Adipocyte (in vitro differentiated cells): ENCODE measurements around the gene TSHB.

Experiments used
- DNase-seq: peaks from one replicate; pipeline ENCODE4 v3.0.0-alpha.2; 2015; ENCODE audit warnings: low read depth
- H3K27me3 ChIP-seq: replicated peaks from 2 replicates; pipeline ENCODE4 v1.7.0; 2013; ENCODE audit warnings: mild to moderate bottlenecking, low read length, moderate library complexity; ENCODE audit not compliant: control insufficient read depth, insufficient read depth
- H3K36me3 ChIP-seq: 2 replicates; pipeline ENCODE4 v1.7.0; 2013; ENCODE audit warnings: low read length, mild to moderate bottlenecking, moderate library complexity; ENCODE audit not compliant: control insufficient read depth, insufficient read depth, severe bottlenecking
- H3K4me1 ChIP-seq: 2 replicates; pipeline ENCODE4 v1.7.0; 2013; ENCODE audit warnings: mild to moderate bottlenecking, low read length, moderate library complexity; ENCODE audit not compliant: control insufficient read depth, insufficient read depth
- H3K4me3 ChIP-seq: 2 replicates; pipeline ENCODE4 v1.7.0; 2013; ENCODE audit warnings: mild to moderate bottlenecking, low read length, moderate library complexity
- H3K9ac ChIP-seq: 2 replicates; pipeline ENCODE4 v1.7.0; 2013; ENCODE audit warnings: mild to moderate bottlenecking, low read length, moderate library complexity
- H3K9me3 ChIP-seq: 2 replicates; pipeline ENCODE4 v1.7.0; 2013; ENCODE audit warnings: mild to moderate bottlenecking, low read length, moderate library complexity; ENCODE audit not compliant: control insufficient read depth

The TSHB gene

DNA sequence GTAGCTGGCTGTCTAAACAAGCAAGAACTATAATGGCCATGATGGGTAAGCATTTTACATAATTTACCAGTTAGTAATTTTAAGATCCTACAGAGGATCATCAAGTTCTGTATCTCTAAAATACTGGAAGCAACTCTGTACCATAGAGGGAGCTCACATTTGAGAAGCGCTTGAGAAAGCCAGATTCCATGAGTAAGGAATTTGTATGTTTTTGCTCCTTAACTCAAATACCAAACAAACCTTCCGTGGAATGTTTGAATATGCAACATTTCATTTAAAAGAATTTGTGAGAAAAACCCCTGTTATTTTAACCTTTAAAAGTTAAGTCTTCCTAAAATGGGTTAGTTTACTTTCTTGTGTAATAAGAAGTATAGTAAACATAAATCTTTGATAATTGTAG lies 2.0 kb downstream of the TSHB start:
- peaks cover 17% of the 10 kb centered on the region for H3K4me1 ChIP-seq
- no peaks in the 10 kb centered on the region for H3K36me3 ChIP-seq
- no peak overlapping the region for H3K9ac ChIP-seq
- H3K4me3 ChIP-seq, result no peak overlapping the region
- no peaks in the 10 kb centered on the region for H3K9me3 ChIP-seq
- no peaks in the 10 kb centered on the region for H3K27me3 ChIP-seq
- DNase-seq, result peak; percentile 68

DNA sequence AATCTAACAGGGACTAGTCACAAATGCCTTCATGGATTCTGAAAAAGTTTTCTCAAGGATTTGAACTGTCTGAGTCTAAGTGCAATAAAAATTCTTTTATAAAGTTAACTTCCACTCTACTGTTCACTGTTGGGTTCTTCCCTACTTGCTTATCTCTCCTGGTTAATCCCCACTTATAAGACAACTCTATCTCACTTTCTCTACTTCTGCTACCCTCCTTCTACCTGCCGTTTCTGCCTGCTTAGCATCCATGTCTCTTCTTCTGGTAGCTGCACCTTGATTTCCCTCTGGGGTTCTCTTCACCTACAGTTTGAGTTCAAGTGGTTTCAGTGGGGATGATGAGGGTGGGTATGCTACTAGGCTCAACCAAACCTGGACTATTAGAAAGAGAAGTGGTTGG lies 6.0 kb downstream of the TSHB start:
- H3K9me3 ChIP-seq, result no peaks in the 10 kb centered on the region
- no peak overlapping the region for H3K4me3 ChIP-seq
- DNase-seq, result no peak
- H3K4me1 ChIP-seq, result no peaks in the 10 kb centered on the region
- H3K36me3 ChIP-seq, result no peaks in the 10 kb centered on the region
- H3K9ac ChIP-seq, result no peak overlapping the region
- H3K27me3 ChIP-seq, result no peaks in the 10 kb centered on the region

DNA sequence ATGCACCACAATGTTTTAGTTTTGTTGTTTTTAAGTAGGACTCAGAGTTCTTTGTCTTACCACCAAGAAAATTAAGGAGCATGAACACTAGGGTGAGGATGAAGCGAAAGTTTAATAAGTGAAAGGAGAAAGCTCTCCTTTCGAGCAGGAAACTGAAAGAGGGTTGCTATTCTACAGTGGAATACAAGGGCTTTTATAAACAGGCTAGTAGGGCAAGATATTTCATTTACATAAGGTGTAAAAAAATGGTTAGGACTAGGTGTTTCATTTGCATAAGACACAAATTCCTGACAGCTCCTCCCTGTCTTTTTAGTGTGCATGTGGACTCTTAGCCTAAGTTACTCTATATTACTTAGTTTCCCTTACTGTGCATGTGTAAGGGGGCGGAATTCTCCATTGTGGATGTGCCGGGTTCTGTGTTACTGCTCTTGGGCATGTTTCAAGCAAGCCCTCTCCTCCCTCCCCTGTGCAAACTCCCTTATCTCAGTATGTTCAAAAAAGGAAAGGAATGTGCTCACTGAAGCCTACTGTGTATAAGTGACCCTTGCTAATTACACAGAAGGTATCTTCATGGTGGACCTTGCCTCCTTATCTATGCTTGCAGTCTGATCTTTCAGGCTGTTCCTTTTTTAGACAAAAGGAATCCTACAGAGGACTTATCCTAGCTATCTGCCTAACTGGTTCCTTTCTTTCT lies 7.3 kb downstream of the TSHB start:
- no peaks in the 10 kb centered on the region for H3K9me3 ChIP-seq
- no peak overlapping the region for H3K9ac ChIP-seq
- no peaks in the 10 kb centered on the region for H3K36me3 ChIP-seq
- no peak for DNase-seq
- H3K4me1 ChIP-seq, result no peaks in the 10 kb centered on the region
- H3K4me3 ChIP-seq, result no peak overlapping the region
- no peaks in the 10 kb centered on the region for H3K27me3 ChIP-seq

DNA sequence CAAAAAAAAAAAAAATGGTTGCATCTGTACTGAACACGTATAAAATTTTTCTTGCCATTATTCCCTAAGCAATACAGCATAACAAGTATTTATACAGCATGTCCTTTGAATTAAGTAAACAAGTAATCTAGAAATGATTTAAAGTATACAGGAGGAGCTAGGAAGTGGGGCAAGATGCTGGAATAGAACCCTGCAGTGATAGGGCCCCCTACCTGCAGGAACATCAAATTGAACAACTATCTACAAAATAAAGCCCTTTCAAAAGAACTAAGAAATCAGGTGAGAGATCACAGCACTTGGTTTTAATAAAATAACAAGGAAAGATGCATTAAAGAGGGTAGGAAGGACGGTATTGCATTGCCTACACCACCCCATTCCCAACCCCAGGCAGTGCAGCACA lies 10.9 kb downstream of the TSHB start:
- Histone ChIP-seq H3K9me3 (no peaks in the 10 kb centered on the region), H3K4me1 (no peaks in the 10 kb centered on the region), H3K4me3 (no peak overlapping the region), H3K36me3 (no peaks in the 10 kb centered on the region), H3K9ac (no peak overlapping the region), H3K27me3 (no peaks in the 10 kb centered on the region)
- DNase-seq, result no peak

DNA sequence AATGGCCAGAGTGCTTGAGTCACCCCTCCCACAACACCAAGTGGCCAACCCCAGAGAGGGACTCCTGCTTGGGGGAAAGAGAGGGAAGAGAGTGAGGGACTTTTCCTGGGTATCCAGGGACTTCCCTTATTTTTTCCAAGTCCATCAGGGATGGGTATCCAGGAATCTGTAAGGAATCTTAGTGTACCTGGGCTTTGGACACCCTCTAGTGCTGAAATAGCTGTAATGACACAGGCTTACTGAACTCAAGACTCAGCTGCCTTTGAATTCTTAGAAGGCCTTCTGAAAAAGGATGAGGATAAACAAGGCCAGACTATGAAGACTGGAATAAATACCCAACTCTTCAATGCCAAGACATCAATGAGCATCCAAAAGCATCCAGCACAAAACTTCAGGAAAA lies 12.0 kb downstream of the TSHB start:
- Histone ChIP-seq H3K9me3 (peaks cover 3% of the 10 kb centered on the region), H3K36me3 (no peaks in the 10 kb centered on the region), H3K9ac (no peak overlapping the region), H3K27me3 (no peaks in the 10 kb centered on the region), H3K4me1 (no peaks in the 10 kb centered on the region), H3K4me3 (no peak overlapping the region)
- no peak for DNase-seq

DNA sequence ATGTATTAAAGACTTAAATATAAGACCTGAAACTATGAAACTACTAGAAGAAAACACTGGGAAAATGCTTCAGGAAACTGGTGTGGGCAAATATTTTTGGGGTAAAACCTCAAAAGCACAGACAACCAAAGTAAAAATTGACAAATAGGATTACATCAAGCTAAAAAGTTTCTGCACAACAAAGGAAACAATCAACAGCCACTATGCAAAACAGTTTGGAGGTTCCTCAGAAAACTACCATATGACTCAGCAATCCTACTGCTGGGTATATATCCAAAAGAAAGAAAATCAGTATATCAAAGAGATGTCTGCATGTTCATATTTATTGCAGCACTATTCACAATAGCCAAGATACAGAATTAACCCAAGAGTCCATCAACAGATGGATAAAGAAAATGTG lies 17.1 kb downstream of the TSHB start:
- Histone ChIP-seq H3K4me3 (no peak overlapping the region), H3K9ac (no peak overlapping the region), H3K4me1 (no peaks in the 10 kb centered on the region), H3K9me3 (peaks cover 3% of the 10 kb centered on the region), H3K36me3 (no peaks in the 10 kb centered on the region), H3K27me3 (no peaks in the 10 kb centered on the region)
- DNase-seq, result no peak

DNA sequence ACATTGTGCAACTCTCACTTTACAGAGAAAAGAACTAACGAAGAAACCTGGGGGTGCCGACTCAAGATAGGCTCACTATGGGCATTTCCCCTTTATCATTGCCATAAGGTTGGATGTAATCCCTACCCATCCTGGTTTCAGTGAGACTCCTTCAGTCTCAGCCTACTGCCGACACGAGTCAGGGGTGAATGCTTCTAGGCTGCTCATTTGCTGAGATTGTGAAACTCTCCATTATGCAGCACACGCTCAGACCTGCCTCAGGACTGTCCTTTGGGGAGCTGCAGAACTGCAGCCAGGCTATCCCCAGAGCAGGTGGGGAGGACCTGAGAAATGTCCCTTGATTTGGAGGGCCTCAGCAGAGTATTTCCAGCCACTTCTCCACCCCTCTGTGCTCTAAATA lies 22.2 kb downstream of the TSHB start:
- DNase-seq, result no peak
- Histone ChIP-seq H3K27me3 (no peaks in the 10 kb centered on the region), H3K9ac (no peak overlapping the region), H3K36me3 (no peaks in the 10 kb centered on the region), H3K4me3 (no peak overlapping the region), H3K9me3 (no peaks in the 10 kb centered on the region), H3K4me1 (peaks cover 4% of the 10 kb centered on the region)

DNA sequence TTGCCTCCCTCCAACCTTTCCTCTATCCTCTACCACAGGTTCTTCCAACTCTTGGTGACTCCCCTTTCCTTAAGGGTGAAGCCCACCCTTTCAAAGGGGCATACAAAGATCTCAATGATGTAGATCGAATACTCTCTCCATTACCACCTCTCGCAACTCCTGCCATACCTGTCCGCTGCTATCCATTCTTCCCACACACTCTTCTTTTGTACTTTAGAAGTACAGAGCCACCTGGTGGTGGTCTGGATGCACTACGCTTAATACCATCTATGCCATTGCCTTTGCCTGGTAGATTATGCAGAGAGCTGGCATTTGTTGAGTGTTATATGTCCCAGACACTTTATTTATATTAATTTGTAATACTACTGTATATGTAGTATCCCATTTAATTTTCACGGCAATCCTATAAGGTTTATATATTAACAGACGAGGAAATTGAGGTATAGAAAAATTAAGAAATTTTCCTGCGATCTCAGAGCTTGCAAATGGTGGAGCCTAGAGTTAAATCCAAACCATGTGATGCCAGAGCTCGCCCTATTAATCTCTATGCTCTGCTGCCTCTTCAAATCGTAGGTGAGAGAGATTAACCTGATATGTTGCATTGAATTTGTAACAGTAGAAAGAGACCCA lies 22.9 kb downstream of the TSHB start:
- Histone ChIP-seq H3K9me3 (no peaks in the 10 kb centered on the region), H3K9ac (no peak overlapping the region), H3K27me3 (no peaks in the 10 kb centered on the region), H3K36me3 (no peaks in the 10 kb centered on the region), H3K4me3 (no peak overlapping the region), H3K4me1 (peaks cover 4% of the 10 kb centered on the region)
- DNase-seq, result peak; percentile 76

DNA sequence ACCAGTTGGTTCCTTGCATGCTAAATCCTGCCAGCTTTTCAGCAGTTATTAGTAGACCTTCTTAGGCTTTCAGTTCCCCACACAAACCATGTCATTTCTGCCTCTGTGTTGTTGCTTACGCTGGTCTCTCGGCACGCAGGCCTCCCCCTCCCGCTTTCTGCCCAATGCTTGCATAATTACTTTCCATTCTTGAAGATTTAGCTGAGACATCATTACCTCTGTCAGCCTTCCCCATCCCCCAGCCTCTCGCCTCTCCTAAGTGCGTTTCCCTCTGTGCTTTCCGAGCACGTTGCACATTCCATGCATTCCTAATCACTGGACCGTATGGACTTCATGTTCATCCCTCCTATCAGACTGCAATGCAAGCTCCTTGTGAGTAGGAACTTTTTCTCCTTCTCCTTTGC lies 26.8 kb downstream of the TSHB start:
- Histone ChIP-seq H3K36me3 (peaks cover 7% of the 10 kb centered on the region), H3K4me1 (peaks cover 7% of the 10 kb centered on the region)

DNA sequence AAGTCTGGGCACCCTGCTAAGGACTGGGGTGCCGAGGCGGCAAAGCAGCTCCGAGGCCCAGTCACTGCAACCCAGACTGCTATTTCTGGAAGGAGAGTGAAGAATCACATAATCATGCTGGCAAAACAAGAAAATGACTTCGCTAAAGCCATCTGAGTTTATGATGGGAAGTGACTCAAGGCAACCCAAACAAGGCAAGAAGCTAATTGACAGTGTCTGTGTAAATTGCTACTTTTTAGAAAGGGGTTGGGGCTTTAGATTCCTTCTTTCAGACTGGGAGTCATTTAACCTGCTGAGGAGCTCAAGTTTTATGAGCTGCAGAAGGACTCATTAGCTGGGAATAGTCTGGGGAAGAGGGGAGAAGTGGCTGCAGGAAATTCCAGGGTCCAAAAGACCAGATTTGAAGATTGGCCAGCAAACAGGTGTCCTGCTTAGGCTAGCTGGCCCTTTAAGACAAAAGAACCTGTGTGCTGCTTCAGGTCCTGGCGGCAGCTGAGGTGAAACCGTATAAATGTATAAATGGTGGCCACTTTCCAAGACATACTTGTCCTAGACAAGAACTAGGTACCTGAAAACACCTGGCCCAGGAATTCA lies 28.1 kb downstream of the TSHB start:
- DNase-seq, result no peak
- peaks cover 13% of the 10 kb centered on the region for H3K4me1 ChIP-seq
- peaks cover 7% of the 10 kb centered on the region for H3K36me3 ChIP-seq
- H3K9ac ChIP-seq, result no peak overlapping the region
- no peaks in the 10 kb centered on the region for H3K27me3 ChIP-seq
- H3K9me3 ChIP-seq, result no peaks in the 10 kb centered on the region
- H3K4me3 ChIP-seq, result no peak overlapping the region

More for the DNA sequence above, 26.8 kb downstream of the TSHB start:
- Histone ChIP-seq H3K4me3 (no peak overlapping the region), H3K27me3 (no peaks in the 10 kb centered on the region), H3K9ac (no peak overlapping the region), H3K9me3 (no peaks in the 10 kb centered on the region)
- peak; percentile 76 for DNase-seq

DNA sequence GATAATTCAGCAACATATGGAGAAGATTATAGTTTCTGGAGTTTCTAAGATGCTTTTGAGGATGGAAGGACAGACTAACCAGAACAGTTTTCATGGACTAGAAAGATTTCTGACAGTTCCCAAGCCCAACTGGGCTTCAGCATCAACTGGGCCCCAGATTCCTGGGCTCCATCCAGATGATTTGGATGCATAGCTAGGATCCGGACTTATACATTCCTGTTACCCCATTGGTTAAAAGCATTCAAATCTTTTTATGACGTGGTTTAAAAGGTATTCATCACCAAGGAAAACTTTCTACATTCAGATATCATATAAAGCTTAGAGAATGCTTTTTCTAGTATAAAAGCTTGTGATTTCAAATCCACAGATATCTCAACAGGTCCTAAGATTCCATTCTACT lies 29.7 kb downstream of the TSHB start:
- H3K36me3 ChIP-seq, result peaks cover 7% of the 10 kb centered on the region
- H3K27me3 ChIP-seq, result no peaks in the 10 kb centered on the region
- no peak for DNase-seq
- no peaks in the 10 kb centered on the region for H3K9me3 ChIP-seq
- peaks cover 15% of the 10 kb centered on the region for H3K4me1 ChIP-seq
- H3K4me3 ChIP-seq, result no peak overlapping the region
- no peak overlapping the region for H3K9ac ChIP-seq
